ENCODE results near the gene ANKRD37. TPM values are rescaled to one million over a fixed set of nuclear protein-coding genes. Genes with fewer than 3 reads are reported as not detected.

ANKRD37 gene
- total RNA-seq, 4 donors from 2014 or later: 10.9 to 19.2 (median 17.8) TPM

- no peak for TF ChIP-seq CTCF (IDR thresholded peaks at IDR 0.05; ENCODE audit: low read depth)
These were observed 38.1 kb upstream of the ANKRD37 start for GRCh38 chr4:185358514-185358913.

- no peak for TF ChIP-seq CTCF (IDR thresholded peaks at IDR 0.05; ENCODE audit: low read depth)
These were observed 37.7 kb upstream of the ANKRD37 start for GRCh38 chr4:185358959-185359358.

- TF ChIP-seq CTCF (IDR thresholded peaks at IDR 0.05; ENCODE audit: low read depth): no peak
These were observed 36.7 kb upstream of the ANKRD37 start for GRCh38 chr4:185359767-185360446.

GRCh38 chr4:185361872-185362271, 34.8 kb upstream of the ANKRD37 start:
- no peak for TF ChIP-seq CTCF (IDR thresholded peaks at IDR 0.05; ENCODE audit: low read depth)

- TF ChIP-seq CTCF (IDR thresholded peaks at IDR 0.05; ENCODE audit: low read depth): no peak
These were observed 33.4 kb upstream of the ANKRD37 start for GRCh38 chr4:185363251-185363650.

GRCh38 chr4:185364886-185365285, 31.8 kb upstream of the ANKRD37 start:
- TF ChIP-seq CTCF (IDR thresholded peaks at IDR 0.05; ENCODE audit: low read depth): no peak

- no peak for TF ChIP-seq CTCF (IDR thresholded peaks at IDR 0.05; ENCODE audit: low read depth)
These were observed 26.9 kb upstream of the ANKRD37 start for GRCh38 chr4:185369731-185370130.

Data from subcutaneous adipose tissue (tissue), 4 donors.